ENCODE data around the gene HEPHL1.

- TF ChIP-seq EZH2 (IDR thresholded peaks at IDR 0.05; ENCODE audit: borderline replicate concordance, low read depth, low read length, severe bottlenecking), result no peak
- TF ChIP-seq CTCF (IDR thresholded peaks at IDR 0.05; ENCODE audit: borderline replicate concordance, extremely low read depth, low read length, poor library complexity, severe bottlenecking), result no peak
These were observed 32.7 kb upstream of the HEPHL1 start for GRCh38 chr11:93988455-93988854.
